Esophagus muscularis mucosa (tissue), 4 donors: ENCODE results near the gene TCERG1L. TPM values are rescaled to one million over a fixed set of nuclear protein-coding genes. Genes with fewer than 3 reads are reported as not detected.

Experiments
- DNase-seq: peaks from one replicate; pipeline ENCODE4 v3.0.0-alpha.2; 2017; ENCODE audit errors: extremely low spot score
- H3K27ac ChIP-seq, 4 donors: fragments of 200-600 bp; sonication (generic); replicated peaks in 1 of 4; 1 replicate in 3 of 4; 2 replicates in 1 of 4; pipeline ENCODE4 v1.5.1; 2016 to 2019; ENCODE audit warnings: mild to moderate bottlenecking in 1 of 4
- H3K27me3 ChIP-seq, 4 donors: fragments of 200-600 bp; sonication (generic); one replicate each; pipeline versions ENCODE4 v1.5.1 to v1.6.0; 2016 to 2019
- H3K36me3 ChIP-seq, 4 donors: fragments of 200-600 bp; sonication (generic); one replicate each; pipeline ENCODE4 v1.5.1; 2016 to 2019
- H3K4me1 ChIP-seq, 4 donors: fragments of 200-600 bp; sonication (generic); one replicate each; pipeline ENCODE4 v1.5.1; 2016 to 2019
- H3K4me3 ChIP-seq, 4 donors: fragments of 200-600 bp; sonication (generic); 1 replicate in 2 of 4; 2 replicates in 2 of 4; pipeline ENCODE4 v1.5.1; 2016 to 2019; ENCODE audit warnings: mild to moderate bottlenecking in 4 of 4, moderate library complexity in 1 of 4
- H3K9me3 ChIP-seq, 4 donors: fragments of 200-600 bp; sonication (generic); 1 replicate in 3 of 4; 2 replicates in 1 of 4; pipeline ENCODE4 v1.5.1; 2016 to 2019
- CTCF ChIP-seq, 3 experiments: fragments of 200-600 bp in 2 of 3; fragments of 450-650 bp in 1 of 3; sonication (generic) in 2 of 3; IDR thresholded peaks; one replicate each; pipeline ENCODE4 v1.5.1; 2017 to 2019; ENCODE audit warnings: antibody characterized with exemption in 3 of 3, mild to moderate bottlenecking in 2 of 3, moderate library complexity in 1 of 3
- EP300 ChIP-seq: sonication (generic); formaldehyde crosslinking; IDR thresholded peaks from one replicate; pipeline ENCODE4 v1.6.1; 2017; ENCODE audit warnings: antibody characterized with exemption
- POLR2A ChIP-seq: fragments of 450-650 bp; IDR thresholded peaks from one replicate; pipeline ENCODE4 v1.6.1; 2017; ENCODE audit warnings: antibody characterized with exemption, moderate library complexity, mild to moderate bottlenecking, low read depth
- POLR2AphosphoS5 ChIP-seq, 2 donors: sonication (generic); formaldehyde crosslinking; IDR thresholded peaks; one replicate each; pipeline ENCODE4 v1.6.1; 2017; ENCODE audit warnings: antibody characterized with exemption in 2 of 2
- WGBS: methylation state at CpG from one replicate; pipeline ENCODE4 v1.1.5; 2018; 5-methylcytosine and 5-hydroxymethylcytosine counted together
- intact Hi-C: fragments of 100-400 bp; cut with DNase I; formaldehyde crosslinking; loops from one replicate; pipeline ENCODE4 v1.15.1; 2023
- total RNA-seq, 4 donors: library from RNA; depleted of rRNA; stranded (reverse); fragments of >200 nt; gene quantifications; one replicate each; pipeline versions ENCODE4 v1.1.0 to v1.2.1, GENCODE V29; 2016

TCERG1L gene
- total RNA-seq, 4 donors from 2014 or later: not detected

- TF ChIP-seq POLR2AphosphoS5 (IDR thresholded peaks at IDR 0.05): no peak
- TF ChIP-seq CTCF (IDR thresholded peaks at IDR 0.05): no peak
- WGBS: 94% methylated on average over 9 of the region's 9 CpGs
- Histone ChIP-seq H3K27me3 (peaks cover 0 to 49% (median 0%) of the 10 kb centered on the region in 4 donors), H3K4me1 (no peaks in the 10 kb centered on the region), H3K36me3 (no peaks in the 10 kb centered on the region), H3K4me3 (no peak overlapping the region), H3K27ac (no peak overlapping the region), H3K9me3 (no peaks in the 10 kb centered on the region)
- intact Hi-C loops: no loop called here
- no peak for DNase-seq
Observed at GRCh38 chr10:131183546-131184045, 127.9 kb downstream of the TCERG1L start.

GRCh38 chr10:131181456-131181855 lies 130.1 kb downstream of the TCERG1L start:
- no peaks in the 10 kb centered on the region for H3K36me3 ChIP-seq
- no peak for DNase-seq
- WGBS: 82% methylated on average over 8 of the region's 8 CpGs
- H3K4me3 ChIP-seq: no peak overlapping the region
- H3K27me3 ChIP-seq: peaks cover 0 to 58% (median 0%) of the 10 kb centered on the region in 4 donors
- no peak overlapping the region for H3K27ac ChIP-seq
- no peak for TF ChIP-seq POLR2AphosphoS5 (IDR thresholded peaks at IDR 0.05)
- TF ChIP-seq POLR2A: no peak
- no peak for TF ChIP-seq EP300
- no peak for TF ChIP-seq CTCF (IDR thresholded peaks at IDR 0.05)
- H3K9me3 ChIP-seq: no peaks in the 10 kb centered on the region
- H3K4me1 ChIP-seq: no peaks in the 10 kb centered on the region
- intact Hi-C loops: no loop called here

- H3K4me1 ChIP-seq: no peaks in the 10 kb centered on the region
- no peak for DNase-seq
- no peak overlapping the region for H3K4me3 ChIP-seq
- TF ChIP-seq EP300 (no peak), POLR2AphosphoS5 (IDR thresholded peaks at IDR 0.05) (no peak), POLR2A (no peak), CTCF (IDR thresholded peaks at IDR 0.05) (no peak)
- H3K9me3 ChIP-seq: no peaks in the 10 kb centered on the region
- peaks cover 0 to 58% (median 0%) of the 10 kb centered on the region in 4 donors for H3K27me3 ChIP-seq
- WGBS: 80% methylated on average over 14 of the region's 15 CpGs
- H3K27ac ChIP-seq: no peak overlapping the region
- no peaks in the 10 kb centered on the region for H3K36me3 ChIP-seq
- intact Hi-C loops: no loop called here
Observed at GRCh38 chr10:131180740-131181415, 130.6 kb downstream of the TCERG1L start.

- no peak overlapping the region for H3K27ac ChIP-seq
- WGBS: 80% methylated on average over 8 of the region's 9 CpGs
- TF ChIP-seq POLR2A (no peak), CTCF (IDR thresholded peaks at IDR 0.05) (no peak), EP300 (no peak), POLR2AphosphoS5 (IDR thresholded peaks at IDR 0.05) (no peak)
- intact Hi-C loops: no loop called here
- no peaks in the 10 kb centered on the region for H3K36me3 ChIP-seq
- no peaks in the 10 kb centered on the region for H3K9me3 ChIP-seq
- no peak for DNase-seq
- no peak overlapping the region for H3K4me3 ChIP-seq
- H3K4me1 ChIP-seq: no peaks in the 10 kb centered on the region
- H3K27me3 ChIP-seq: peaks cover 0 to 58% (median 0%) of the 10 kb centered on the region in 4 donors
Observed at GRCh38 chr10:131180086-131180485, 131.4 kb downstream of the TCERG1L start.

- H3K4me3 ChIP-seq: no peak overlapping the region
- no peak overlapping the region for H3K27ac ChIP-seq
- H3K4me1 ChIP-seq: no peaks in the 10 kb centered on the region
- TF ChIP-seq CTCF (IDR thresholded peaks at IDR 0.05) (no peak), EP300 (no peak), POLR2A (no peak), POLR2AphosphoS5 (IDR thresholded peaks at IDR 0.05) (no peak)
- intact Hi-C loops: no loop called here
- no peaks in the 10 kb centered on the region for H3K36me3 ChIP-seq
- DNase-seq: no peak
- peaks cover 0 to 53% (median 0%) of the 10 kb centered on the region in 4 donors for H3K27me3 ChIP-seq
- H3K9me3 ChIP-seq: no peaks in the 10 kb centered on the region
- WGBS: 28% methylated on average over 6 of the region's 10 CpGs
Observed at GRCh38 chr10:131179361-131179760, 132.2 kb downstream of the TCERG1L start.
